T-helper 1 cell (primary cell): ENCODE measurements around the gene SINHCAF.
A peak's percentile ranks its signal among the peaks of the same experiment; 100 is the strongest.
"Not testable (repeated sequence)": the region's sequence is repeated elsewhere in the genome, so short reads cannot be mapped to it uniquely, and the experiment has no call there.

Experiments used
- DNase-seq, 5 donors: peaks; one replicate each; pipeline ENCODE4 v3.0.0-alpha.2; 2012 to 2020

Gene SINHCAF

DNA sequence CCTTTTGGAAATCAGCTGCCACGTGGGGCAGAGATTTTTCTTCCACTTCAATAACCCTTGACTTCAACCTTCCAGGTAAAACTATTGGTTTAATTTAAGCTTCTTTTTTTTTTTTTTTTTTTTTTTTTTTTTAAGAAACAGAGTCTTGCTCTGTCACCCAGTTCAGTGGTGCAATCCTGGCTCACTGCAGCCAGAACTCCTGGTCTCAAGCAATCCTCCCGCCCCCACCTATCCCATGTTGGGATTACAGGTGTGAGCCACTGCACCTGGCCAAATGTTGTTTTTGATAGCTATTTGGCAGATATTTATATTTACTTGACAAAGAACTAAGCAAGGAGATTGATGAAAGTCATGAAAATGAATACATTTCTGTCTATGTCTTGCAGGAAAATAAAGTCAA is 65.1 kb downstream of the SINHCAF start:
- DNase-seq: no peak

DNA sequence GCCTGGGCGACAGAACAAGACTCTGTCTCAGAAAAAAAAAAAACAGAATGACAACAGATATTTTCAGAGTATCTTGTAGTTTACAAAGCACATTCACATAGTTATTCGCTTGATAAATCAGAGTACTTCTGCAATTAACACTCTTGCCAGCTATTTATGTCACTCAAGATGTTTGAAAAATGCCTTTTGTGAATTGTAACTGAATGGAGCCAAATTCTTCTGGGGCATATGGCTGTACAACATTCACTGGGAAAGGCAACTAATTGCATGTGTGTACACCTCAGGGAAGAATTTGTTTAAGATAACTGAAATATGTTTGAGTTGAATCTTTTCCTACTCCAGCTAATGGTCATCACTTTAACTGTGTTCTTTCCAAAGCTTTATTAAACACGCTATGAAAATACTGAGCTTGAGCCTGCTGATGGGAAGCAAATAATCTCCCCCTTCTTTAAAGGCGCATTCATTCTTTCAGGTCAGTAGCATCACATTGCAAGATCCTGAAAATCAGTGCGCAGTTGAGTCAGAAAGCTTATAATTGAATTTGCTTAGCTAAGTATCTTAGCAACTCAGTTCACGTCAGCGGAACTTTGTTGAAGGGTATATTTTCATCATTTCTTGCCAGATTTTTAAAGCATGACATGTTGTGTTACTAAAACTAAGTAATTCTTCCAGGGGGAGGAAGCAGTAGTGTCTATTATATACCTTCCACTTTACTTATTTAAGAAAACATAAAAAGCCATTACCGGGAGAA is 66.6 kb downstream of the SINHCAF start:
- DNase-seq: no peak

GRCh38 chr12:31257784-31258183 is 68.2 kb downstream of the SINHCAF start:
- DNase-seq: no peak

DNA sequence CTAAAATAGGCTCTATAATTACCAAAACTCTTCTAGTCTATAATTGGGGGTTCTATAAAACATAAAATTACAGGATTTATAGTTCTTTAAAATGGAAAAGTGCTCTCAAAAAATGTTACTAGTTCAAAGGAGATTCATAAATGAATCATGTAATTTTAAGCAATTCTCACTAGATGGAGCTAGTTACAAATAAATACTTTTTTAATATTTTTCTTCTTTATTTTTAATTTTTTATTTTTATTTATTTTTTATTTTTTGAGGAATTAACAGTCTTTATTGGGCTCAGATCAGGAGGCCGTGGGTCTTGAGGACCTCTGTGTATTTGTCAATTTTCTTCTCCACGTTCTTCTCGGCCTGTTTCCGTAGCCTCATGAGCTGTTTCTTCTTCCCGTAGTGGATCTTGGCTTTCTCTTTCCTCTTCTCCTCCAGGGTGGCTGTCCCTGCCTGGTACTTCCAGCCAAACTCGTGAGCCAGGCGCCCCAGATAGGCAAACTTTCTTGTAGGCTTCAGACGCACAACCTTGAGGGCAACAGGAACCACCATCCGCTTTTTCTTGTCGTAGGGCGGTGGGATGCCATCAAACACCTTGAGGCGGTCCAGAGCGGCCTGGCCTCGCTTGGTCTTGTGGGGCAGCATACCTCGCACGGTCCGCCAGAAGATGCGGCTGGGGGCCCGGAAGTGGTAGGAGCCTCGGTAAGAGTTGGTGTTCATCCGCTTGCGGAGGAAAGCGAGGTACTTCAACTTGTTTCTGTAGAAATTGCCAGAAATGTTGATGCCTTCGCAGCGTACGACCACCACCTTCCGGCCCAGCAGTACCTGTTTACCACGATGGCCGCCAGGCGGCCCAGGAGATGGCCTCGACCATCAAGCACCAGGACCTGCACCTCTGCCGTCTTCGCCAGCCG is 74.0 kb downstream of the SINHCAF start:
- DNase-seq: not testable (repeated sequence)

- DNase-seq: no peak
Measured at GRCh38 chr12:31250179-31250578, 75.8 kb downstream of the SINHCAF start.

DNA sequence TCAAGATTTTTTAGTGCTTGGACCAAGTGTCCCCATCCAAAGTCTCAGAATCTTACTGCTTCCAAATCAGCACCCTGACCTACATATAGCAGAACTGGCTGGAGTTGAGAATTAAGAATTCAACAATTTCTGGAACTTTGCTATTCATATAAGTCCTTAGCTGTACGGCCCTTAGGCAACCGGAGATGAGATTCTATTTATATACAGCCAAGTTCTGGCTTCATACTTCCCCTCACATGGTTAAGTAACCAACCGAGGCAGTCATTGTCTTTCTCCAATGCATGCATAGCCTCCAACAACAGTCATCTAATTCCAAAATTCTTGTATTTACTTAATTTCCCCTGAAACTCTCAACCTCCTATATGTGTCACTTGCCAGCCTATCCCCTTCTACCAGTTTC is 76.6 kb downstream of the SINHCAF start:
- no peak for DNase-seq

- no peak for DNase-seq
Measured at GRCh38 chr12:31248815-31249214, 77.1 kb downstream of the SINHCAF start.

DNA sequence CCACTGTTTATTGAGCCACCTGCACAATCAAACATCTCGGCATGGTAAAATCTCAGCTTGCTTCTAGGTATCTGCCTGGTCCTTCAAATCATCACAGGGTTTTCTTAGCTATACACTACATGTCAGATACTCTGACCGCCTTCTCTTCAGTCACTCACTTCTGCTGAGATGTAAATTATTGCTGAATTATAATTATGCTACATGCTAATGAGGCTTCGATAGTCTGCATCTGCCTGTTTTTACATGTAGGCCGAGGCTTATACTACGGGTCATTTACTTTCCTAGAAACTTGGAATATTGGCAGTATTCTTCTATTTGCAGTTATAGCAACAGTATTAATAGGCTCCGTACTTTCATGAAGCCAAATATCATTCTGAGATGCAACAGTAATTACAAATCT is 77.6 kb downstream of the SINHCAF start:
- no peak for DNase-seq

DNA sequence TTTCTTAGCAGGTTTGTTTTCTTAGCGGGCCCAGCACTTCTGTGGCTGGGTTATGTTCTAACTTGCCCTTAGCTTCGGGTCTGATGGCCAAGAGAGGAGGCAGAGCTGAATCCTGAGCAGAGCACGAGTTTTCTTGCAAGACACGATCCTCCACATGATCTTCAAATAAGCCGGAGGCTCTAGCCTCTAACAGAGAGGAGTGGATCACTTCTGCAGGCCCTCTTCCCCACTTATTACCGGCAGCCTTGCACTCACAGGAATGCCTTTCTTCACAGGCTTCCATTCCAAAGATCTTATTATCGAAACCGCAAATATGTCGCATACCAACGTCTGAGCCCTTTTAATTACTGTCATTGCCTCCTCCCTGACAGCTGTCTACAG is 79.5 kb downstream of the SINHCAF start:
- no peak for DNase-seq

DNA sequence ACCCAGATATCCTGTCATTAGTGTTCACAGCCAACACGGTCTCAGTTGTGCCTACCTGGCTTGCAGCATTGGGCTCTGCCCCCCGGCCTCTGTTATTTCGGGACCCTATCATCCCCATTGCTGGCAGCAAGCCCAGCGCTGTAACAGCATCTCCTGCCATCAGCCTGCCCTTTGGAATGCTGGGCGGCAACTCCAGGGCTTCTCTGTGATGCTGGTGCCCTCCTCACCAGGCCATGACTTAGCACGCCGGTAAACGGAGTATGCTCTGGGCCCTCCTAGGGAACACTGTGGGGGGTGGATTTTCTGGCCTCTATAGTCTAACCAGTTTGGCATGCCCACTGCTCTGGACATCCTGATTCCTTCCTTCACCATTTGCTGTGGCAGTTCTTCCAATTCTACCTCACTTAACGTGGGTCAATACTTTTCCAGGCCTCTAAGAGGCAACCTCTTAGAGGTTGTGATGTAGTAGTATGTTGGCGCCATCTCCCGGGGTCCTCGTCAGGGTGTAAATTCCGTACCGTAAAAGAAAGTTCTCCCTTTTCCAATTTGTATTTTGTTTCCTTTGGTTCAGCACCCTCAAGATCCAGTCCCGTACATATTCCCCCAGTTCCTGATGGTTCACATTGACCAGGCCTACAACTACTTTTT is 80.0 kb downstream of the SINHCAF start:
- no peak for DNase-seq

GRCh38 chr12:31242418-31242817 is 83.5 kb downstream of the SINHCAF start:
- not testable (repeated sequence) for DNase-seq

- peak in 4 of 5 donors; percentile 26 to 44 (median 36) for DNase-seq
Measured at GRCh38 chr12:31238764-31239387, 87.1 kb downstream of the SINHCAF start.

DNA sequence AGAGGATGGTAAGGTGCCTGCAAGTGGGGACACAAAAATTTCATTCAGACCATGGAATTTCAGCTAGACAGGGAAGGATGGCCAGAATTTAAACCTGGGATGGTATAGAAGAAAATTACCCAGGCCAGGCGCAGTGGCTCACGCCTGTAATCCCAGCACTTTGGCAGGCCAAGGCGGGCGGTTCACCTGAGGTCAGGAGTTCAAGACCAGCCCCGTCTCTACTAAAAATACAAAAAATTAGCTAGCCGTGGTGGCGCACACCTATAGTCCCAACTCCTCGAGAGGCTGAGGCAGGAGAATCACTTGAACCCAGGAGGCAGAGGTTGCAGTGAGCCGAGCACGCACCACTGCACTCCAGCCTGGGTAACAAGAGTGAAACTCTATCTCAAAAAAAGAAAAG is 87.6 kb downstream of the SINHCAF start:
- DNase-seq: not testable (repeated sequence)

DNA sequence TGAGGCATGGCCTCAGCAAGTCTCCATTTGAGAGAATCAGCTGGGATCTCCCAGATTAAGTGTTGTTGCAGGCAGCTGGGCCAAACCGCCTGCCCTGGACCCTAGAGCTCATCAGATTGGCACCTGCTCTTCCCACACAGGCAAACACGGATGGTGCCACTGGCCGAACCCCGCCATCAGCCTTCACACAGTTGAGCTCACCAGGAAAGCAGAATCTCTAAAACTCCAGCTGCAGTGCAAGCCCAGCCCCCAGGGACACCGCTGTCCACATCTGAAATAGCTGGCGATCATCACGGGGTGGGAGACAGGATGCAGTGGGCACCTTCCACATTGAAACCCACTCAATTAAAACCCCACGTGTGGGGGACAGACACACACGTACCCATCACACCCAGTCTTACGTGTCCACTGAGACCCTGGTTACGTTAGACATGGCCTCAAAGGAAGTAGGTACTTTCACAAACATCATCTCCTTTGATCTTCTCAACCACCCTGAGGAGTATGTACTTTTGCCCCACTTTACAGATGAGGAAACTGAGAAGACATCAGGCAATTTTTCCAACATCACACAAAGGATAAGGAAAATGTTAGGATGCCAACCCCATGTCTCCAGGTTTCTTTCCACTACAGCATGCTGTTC is 88.8 kb downstream of the SINHCAF start:
- peak in 1 of 5 donors; percentile 20 for DNase-seq

DNA sequence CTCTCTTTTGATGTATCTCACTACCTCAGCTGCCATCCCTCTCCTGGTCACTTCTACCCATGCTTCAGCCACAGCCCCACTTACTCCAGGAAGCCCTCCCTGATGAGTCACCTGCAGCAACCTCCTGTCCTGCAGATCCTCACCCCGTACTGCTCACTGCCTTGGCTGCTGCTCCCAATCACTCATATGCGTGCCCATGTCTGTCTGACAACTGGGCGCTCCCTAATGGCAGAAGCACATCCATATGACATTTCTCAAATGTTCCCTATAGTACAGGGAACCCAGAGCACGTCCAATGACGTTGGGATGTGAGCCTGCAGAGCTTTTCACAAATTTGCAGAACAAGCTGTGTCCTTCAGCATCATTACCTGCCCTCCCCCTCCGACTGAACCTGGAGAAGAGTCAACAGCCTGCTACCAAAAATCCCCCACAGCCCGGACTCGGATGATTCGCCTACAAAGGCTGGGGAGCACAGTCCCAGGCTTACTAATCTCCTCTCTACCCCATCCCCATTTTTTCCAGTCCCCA is 90.0 kb downstream of the SINHCAF start:
- no peak for DNase-seq

DNA sequence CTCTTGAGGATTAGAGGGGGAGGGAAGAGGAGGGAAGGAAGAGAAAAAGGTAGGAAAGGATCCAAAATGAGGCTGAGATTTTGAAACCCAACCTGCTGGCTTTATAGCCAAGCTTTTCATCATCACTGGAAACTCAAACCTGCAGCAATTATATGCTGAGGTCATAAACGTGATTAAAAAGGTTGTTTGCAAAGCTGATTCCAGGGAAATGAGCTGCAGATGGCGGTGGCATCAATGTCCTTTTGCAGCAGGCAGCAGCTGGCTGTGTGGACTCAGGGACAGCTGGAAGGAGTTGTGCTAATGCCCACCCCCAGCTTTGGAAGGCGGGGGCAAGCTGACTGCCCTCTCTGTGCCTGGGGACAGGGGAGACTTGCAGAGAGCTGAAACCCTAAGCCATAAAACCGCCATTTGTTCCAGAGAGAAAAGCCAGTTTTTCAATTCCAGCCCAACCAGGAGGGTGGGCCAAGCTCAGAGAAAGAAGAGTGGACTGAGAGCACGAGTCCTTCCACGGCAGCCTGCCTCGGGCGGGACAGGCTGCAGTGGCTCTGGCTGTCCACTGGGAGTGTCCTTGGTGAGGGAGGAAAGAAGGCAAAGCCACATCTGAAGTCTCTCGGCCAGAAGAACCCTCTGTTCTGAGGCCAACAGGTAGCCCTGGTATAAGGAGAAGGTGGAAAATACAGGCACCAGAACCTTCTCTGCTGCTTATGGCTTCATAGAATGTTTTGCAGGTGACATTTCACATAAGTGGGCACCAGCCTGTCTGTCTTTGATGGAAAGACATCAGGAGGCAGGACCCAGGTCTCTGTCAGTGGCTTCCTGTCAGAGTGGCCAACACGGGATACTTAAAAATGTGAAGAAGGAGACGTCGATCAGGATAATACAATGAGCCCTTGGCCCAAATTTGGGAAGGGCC is 90.7 kb downstream of the SINHCAF start:
- no peak for DNase-seq

DNA sequence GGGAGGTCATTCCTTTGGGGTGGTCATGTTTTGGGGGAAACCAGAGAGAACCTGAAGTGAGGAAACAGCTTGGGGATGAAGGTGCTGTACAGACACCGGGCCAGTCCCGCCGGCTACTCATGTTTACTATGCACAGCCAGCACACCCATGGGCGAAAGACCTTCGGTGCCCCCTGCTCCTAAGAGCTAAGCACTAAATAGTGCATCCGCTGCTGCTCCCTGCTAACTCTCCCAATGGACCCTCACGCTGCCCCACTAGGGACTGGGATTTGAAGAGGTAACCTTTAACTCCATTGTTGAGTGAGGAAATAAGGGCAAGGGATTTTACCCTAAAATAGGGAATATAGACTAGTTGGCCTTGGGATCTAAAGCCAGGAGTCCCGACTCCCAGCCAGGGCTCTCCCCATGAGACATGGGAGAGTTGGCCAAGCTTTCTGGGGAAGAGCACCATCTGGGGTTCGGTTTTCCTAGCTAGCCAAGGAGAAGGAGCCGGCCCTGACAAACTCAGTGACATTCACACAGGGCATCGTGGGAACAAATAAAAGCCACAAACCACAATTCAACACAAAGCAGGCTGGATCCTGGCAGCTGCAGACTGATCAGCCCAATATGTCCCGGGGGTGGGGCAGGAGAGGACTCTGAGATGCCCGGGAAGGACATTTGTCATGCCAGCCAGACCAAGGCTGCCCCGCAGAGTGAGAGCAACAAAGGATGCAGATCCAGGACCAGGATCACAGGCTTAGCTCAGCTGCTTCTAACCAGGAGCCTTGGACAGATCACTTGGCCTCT is 91.7 kb downstream of the SINHCAF start:
- no peak for DNase-seq

DNA sequence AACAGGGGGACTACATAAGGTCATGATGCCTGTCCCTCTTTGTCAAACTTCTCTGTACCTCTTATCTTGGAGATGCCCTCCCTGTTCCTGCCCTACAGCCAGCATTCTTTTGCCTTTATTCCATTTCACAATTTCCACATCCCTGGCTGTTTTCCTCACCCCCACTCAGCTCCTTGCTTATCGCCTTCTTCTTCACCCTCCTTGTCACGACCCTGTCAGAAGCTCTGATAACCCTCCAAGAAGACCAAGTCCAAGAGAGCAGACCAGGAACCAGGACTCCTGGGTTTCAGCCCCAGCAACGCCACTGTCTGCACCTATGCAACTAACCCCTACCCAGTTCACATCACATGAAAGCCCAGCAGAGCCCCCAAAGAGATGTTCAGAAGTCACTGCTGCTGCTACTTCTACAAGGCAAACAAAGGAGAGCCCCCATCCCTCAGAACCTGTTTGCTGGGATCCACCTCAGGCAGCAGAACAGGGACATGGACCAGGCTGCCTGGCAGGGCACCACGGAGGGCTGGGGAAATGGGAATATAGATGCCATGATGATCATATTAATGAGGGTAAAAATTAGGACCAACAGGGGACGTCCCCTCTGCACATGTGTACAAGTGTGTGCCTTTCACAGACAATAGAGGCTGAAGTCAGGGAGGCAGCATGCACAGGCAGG is 92.8 kb downstream of the SINHCAF start:
- DNase-seq: no peak

- DNase-seq: no peak
Measured at GRCh38 chr12:31232361-31232965, 93.5 kb downstream of the SINHCAF start.
